Glutamatergic neuron (in vitro differentiated cells): Measurements from ENCODE around the gene CAMK1D. TPM values are rescaled to one million over a fixed set of nuclear protein-coding genes. Genes with fewer than 3 reads are reported as not detected.

ENCODE experiments used
- DNase-seq: peaks from one replicate; pipeline ENCODE4 v3.0.0; 2022
- H3K27ac Mint-ChIP-seq: one replicate; pipeline ENCODE4 v1.8.0; 2020; ENCODE audit warnings: mild to moderate bottlenecking, mixed read lengths, inconsistent platforms; ENCODE audit not compliant: unreplicated experiment
- H3K27me3 Mint-ChIP-seq: one replicate; pipeline ENCODE4 v1.8.0; 2020; ENCODE audit warnings: mild to moderate bottlenecking, moderate library complexity, mixed read lengths, inconsistent platforms; ENCODE audit not compliant: unreplicated experiment
- H3K36me3 Mint-ChIP-seq: one replicate; pipeline ENCODE4 v1.8.0; 2020; ENCODE audit warnings: mild to moderate bottlenecking, mixed read lengths, inconsistent platforms; ENCODE audit not compliant: unreplicated experiment
- H3K4me1 Mint-ChIP-seq: one replicate; pipeline ENCODE4 v1.8.0; 2020; ENCODE audit warnings: mild to moderate bottlenecking, low read depth, mixed read lengths, inconsistent platforms; ENCODE audit not compliant: unreplicated experiment
- H3K4me3 Mint-ChIP-seq: one replicate; pipeline ENCODE4 v1.8.0; 2020; ENCODE audit warnings: mild to moderate bottlenecking, mixed read lengths, inconsistent platforms; ENCODE audit not compliant: unreplicated experiment
- H3K9me3 Mint-ChIP-seq: one replicate; pipeline ENCODE4 v1.8.0; 2020; ENCODE audit warnings: mild to moderate bottlenecking, moderate library complexity, mixed read lengths, inconsistent platforms; ENCODE audit not compliant: unreplicated experiment
- total RNA-seq: library from RNA; stranded (reverse); fragmentation: NEBNext Ultra II Directional; extraction: Animal tissue kit (Norgen Biotek cat#: 25700); gene quantifications from one replicate; pipeline ENCODE4 v1.2.1, GENCODE V29; 2021; ENCODE audit not compliant: unreplicated experiment
- TF ChIP-seq, protein P1 (sequence below): fragments of 200-600 bp; sonication (generic); IDR thresholded peaks from one replicate; pipeline ENCODE4 v1.5.0; 2021; ENCODE audit not compliant: partially characterized antibody, unreplicated experiment

The CAMK1D gene
- total RNA-seq, 1 donor from 2014 or later = 29.8 TPM

DNA sequence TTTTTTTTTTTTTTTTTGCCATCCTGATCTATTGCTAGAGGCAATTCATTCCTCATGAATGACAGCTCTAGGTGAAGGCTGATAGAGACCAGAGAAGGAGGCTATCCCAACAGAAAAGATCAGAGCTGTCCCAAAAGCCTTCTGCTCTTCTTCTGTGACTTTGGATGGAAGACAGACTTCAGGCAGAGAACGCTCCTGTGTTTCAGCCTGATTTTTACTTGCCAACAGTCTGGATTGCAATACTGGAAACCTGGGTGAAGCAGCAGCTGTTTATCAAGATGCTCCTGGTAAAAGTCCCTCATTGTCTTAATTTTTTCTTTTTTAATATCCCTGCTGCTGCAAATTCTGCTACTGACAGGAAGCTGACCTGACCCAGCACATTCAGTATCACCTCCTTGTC is 432.6 kb downstream of the CAMK1D start:
- Mint-ChIP-seq H3K9me3 (peaks cover 2% of the 10 kb centered on the region), H3K4me1 (peaks cover 9% of the 10 kb centered on the region), H3K27ac (no peak overlapping the region), H3K4me3 (no peak overlapping the region), H3K36me3 (no peaks in the 10 kb centered on the region), H3K27me3 (no peaks in the 10 kb centered on the region)
- TF ChIP-seq, protein P1, sequence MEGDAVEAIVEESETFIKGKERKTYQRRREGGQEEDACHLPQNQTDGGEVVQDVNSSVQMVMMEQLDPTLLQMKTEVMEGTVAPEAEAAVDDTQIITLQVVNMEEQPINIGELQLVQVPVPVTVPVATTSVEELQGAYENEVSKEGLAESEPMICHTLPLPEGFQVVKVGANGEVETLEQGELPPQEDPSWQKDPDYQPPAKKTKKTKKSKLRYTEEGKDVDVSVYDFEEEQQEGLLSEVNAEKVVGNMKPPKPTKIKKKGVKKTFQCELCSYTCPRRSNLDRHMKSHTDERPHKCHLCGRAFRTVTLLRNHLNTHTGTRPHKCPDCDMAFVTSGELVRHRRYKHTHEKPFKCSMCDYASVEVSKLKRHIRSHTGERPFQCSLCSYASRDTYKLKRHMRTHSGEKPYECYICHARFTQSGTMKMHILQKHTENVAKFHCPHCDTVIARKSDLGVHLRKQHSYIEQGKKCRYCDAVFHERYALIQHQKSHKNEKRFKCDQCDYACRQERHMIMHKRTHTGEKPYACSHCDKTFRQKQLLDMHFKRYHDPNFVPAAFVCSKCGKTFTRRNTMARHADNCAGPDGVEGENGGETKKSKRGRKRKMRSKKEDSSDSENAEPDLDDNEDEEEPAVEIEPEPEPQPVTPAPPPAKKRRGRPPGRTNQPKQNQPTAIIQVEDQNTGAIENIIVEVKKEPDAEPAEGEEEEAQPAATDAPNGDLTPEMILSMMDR = no peak
- no peak for DNase-seq

DNA sequence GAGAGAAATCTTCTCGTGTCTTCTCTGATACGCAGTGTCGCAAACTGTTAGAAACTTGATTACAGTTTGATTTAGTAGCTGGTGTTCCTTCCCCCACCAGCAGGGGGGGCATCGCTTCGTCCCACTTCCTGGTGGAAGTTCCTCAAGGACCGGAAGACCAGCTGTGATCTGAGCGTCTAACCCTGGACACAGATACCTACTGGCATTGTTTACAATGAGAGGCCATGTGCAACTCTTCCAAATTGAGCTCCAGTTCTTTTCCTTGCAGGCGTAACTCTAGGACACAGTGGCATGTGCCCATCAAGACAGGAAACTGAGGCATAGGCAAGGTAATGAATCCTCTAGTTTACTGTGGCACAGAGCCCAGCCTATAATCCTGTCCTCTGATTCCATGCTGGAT is 433.2 kb downstream of the CAMK1D start:
- peak; percentile 64 for DNase-seq
- Mint-ChIP-seq H3K27ac (no peak overlapping the region), H3K4me3 (no peak overlapping the region), H3K27me3 (no peaks in the 10 kb centered on the region), H3K9me3 (peaks cover 1% of the 10 kb centered on the region), H3K36me3 (no peaks in the 10 kb centered on the region), H3K4me1 (peaks cover 9% of the 10 kb centered on the region)
- TF ChIP-seq, protein P1 = peak; percentile 89

DNA sequence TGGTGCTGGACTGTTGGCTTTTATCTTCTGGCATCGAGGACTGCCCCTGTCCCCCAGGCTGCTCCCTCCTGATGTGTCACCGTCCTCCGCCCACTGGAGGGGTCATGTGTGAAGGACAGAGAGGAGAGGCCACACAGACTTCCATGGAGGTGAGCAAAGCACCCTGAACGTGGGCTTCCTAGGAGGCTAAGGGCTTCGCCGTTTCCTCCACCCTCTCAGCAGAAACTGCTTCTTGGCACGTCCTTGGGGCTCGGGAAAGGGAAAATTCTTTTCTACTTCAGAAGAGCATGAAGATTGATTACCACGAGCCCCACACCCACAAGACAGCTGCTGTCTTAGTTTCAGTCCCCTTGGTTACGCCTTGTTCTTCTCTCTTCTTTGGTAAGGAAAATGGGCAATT is 433.9 kb downstream of the CAMK1D start:
- TF ChIP-seq, protein P1 = no peak
- Mint-ChIP-seq H3K27ac (no peak overlapping the region), H3K4me3 (no peak overlapping the region), H3K27me3 (no peaks in the 10 kb centered on the region), H3K4me1 (peaks cover 6% of the 10 kb centered on the region), H3K36me3 (no peaks in the 10 kb centered on the region), H3K9me3 (peaks cover 1% of the 10 kb centered on the region)
- no peak for DNase-seq

DNA sequence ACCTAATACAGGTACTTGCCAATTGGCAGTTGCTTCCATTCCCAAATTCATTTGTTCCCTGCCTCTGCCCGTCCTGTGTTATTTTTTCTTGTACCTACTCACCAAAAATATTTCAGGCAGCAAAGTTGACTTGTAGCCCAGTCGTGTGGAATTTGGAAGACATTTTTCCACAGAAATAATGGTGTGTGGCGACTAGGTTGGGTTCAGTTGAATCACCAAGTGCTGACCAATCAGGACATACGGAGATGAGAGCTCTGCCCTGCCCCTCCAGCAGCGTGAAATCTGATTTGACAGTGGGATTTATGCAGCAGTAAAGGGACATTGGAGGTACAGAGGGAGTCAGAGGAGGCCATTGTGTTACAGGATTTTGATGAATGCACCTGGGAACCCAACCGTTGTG is 435.3 kb downstream of the CAMK1D start:
- H3K4me1 Mint-ChIP-seq = peaks cover 6% of the 10 kb centered on the region
- TF ChIP-seq, protein P1 = no peak
- H3K36me3 Mint-ChIP-seq = no peaks in the 10 kb centered on the region
- H3K27me3 Mint-ChIP-seq = no peaks in the 10 kb centered on the region
- DNase-seq = no peak
- peaks cover 1% of the 10 kb centered on the region for H3K9me3 Mint-ChIP-seq
- H3K4me3 Mint-ChIP-seq = no peak overlapping the region
- H3K27ac Mint-ChIP-seq = no peak overlapping the region

DNA sequence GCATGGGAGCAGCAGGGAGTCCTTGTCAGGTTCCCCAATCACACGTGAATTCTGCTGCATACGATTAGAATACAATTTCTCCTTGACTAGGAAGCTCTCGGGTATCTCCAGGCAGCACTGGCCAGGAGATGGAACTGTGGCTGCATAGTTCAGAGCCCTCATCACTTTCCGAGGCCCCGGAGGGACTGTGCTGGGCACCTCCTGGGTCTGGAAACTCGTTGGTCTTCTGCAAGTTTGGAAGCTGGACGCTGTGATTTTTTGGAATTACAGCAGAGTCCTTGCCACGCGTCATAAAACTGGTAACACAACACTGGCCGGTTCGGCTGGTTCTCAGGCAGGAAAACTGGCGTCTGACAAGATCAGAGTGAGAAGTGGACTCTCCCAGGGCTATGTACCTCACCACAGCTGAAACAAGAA is 436.1 kb downstream of the CAMK1D start:
- TF ChIP-seq, protein P1 = no peak
- no peak overlapping the region for H3K4me3 Mint-ChIP-seq
- H3K27ac Mint-ChIP-seq = no peak overlapping the region
- H3K9me3 Mint-ChIP-seq = peaks cover 3% of the 10 kb centered on the region
- no peak for DNase-seq
- H3K4me1 Mint-ChIP-seq = peaks cover 6% of the 10 kb centered on the region
- no peaks in the 10 kb centered on the region for H3K36me3 Mint-ChIP-seq
- H3K27me3 Mint-ChIP-seq = no peaks in the 10 kb centered on the region
